D721Med (cell line): ENCODE results near the gene COQ4.
"Not testable (repeated sequence)": the region's sequence is repeated elsewhere in the genome, so short reads cannot be mapped to it uniquely, and the experiment has no call there.

Source experiments
- DNase-seq: peaks from one replicate; pipeline ENCODE4 v3.0.0; 2011; ENCODE audit warnings: low spot score; ENCODE audit not compliant: insufficient read length
- FAIRE-seq: peaks from 2 replicates; lab custom pipeline; 2011; peaks lifted over from hg19 to GRCh38; lab: Jason Lieb, UNC
- CTCF ChIP-seq: IDR thresholded peaks from 2 replicates; pipeline ENCODE4 v1.5.1; 2012; ENCODE audit warnings: mild to moderate bottlenecking, control low read depth; ENCODE audit not compliant: insufficient read depth; ENCODE audit errors: missing control alignments

COQ4 gene

GRCh38 chr9:128322404-128323211 is at the start of gene COQ4, which contains the start of gene TRUB2:
TSS of gene COQ4 (plus strand) at chr9:128322839. CDS start at chr9:128322859, 20 bp downstream.
TSS of gene TRUB2 (minus strand) at chr9:128322447. CDS start at chr9:128322408, 39 bp downstream.
- FAIRE-seq (no peak), DNase-seq (peak; percentile 85)
- no peak for TF ChIP-seq CTCF

- no peak for DNase-seq
These were observed 48.4 kb upstream of the COQ4 start for GRCh38 chr9:128274245-128274644.

GRCh38 chr9:128275198-128276007 is 47.2 kb upstream of the COQ4 start, which contains the start of gene GOLGA2:
TSS of gene GOLGA2 (minus strand) at chr9:128276007. CDS start at chr9:128275976, 31 bp downstream.
- no peak for TF ChIP-seq CTCF
- FAIRE-seq (no peak), DNase-seq (peak; percentile 53)

More at GRCh38 chr9:128274245-128274644, 48.4 kb upstream of the COQ4 start:
- no peak for FAIRE-seq
- TF ChIP-seq CTCF, result no peak

- peak; percentile 96 for DNase-seq
- no peak for FAIRE-seq
- TF ChIP-seq CTCF, result no peak
These were observed 46.5 kb upstream of the COQ4 start, which contains the start of gene SWI5 for GRCh38 chr9:128276008-128276573. TSS of gene SWI5 (plus strand) at chr9:128276276.

- no peak for TF ChIP-seq CTCF
- FAIRE-seq (no peak), DNase-seq (no peak)
These were observed 45.9 kb upstream of the COQ4 start for GRCh38 chr9:128276574-128277270.

GRCh38 chr9:128279088-128280073 is 43.3 kb upstream of the COQ4 start:
- DNase-seq, result not testable (repeated sequence)

More at GRCh38 chr9:128279088-128280073, 43.3 kb upstream of the COQ4 start:
- not testable (repeated sequence) for FAIRE-seq
